Kidney (tissue), 14 donors: ENCODE measurements around the gene PCDH9. TPM values are rescaled to one million over a fixed set of nuclear protein-coding genes. Genes with fewer than 3 reads are reported as not detected.
A peak's percentile ranks its signal among the peaks of the same experiment; 100 is the strongest.

Experiments
- DNase-seq, 5 donors: peaks; one replicate each; pipeline ENCODE4 v3.0.0-alpha.2; 2013 to 2020
- FAIRE-seq: peaks from 2 replicates; lab custom pipeline; 2012; peaks lifted over from hg19 to GRCh38; lab: Jason Lieb, UNC
- H3K27ac ChIP-seq, 2 donors: one replicate each; pipeline ENCODE4 v1.7.0; 2013; ENCODE audit warnings: low read depth in 2 of 2, low read length in 2 of 2, inconsistent platforms in 1 of 2
- H3K27me3 ChIP-seq: one replicate; pipeline ENCODE4 v1.7.1; 2013; ENCODE audit warnings: low read length, inconsistent platforms; ENCODE audit not compliant: control insufficient read depth, insufficient read depth
- H3K36me3 ChIP-seq, 3 donors: one replicate each; pipeline versions ENCODE4 v1.7.0 to v1.7.1; 2013; ENCODE audit warnings: low read length in 3 of 3, control low read depth in 1 of 3, inconsistent platforms in 1 of 3; ENCODE audit not compliant: insufficient read depth in 3 of 3, control insufficient read depth in 2 of 3
- H3K4me1 ChIP-seq, 3 donors: one replicate each; pipeline versions ENCODE4 v1.7.0 to v1.7.1; 2013; ENCODE audit warnings: low read length in 3 of 3, inconsistent platforms in 1 of 3, low read depth in 1 of 3; ENCODE audit not compliant: control insufficient read depth in 2 of 3, insufficient read depth in 2 of 3
- H3K4me3 ChIP-seq, 3 donors: one replicate each; pipeline versions ENCODE4 v1.7.0 to v1.8.1; 2013; ENCODE audit warnings: low read length in 3 of 3, control low read depth in 1 of 3, inconsistent platforms in 1 of 3
- H3K9ac ChIP-seq, 3 donors: one replicate each; pipeline versions ENCODE4 v1.7.0 to v1.7.1; 2013; ENCODE audit warnings: low read length in 3 of 3, control low read depth in 1 of 3, inconsistent platforms in 1 of 3
- H3K9me3 ChIP-seq, 3 donors: one replicate each; pipeline versions ENCODE4 v1.7.0 to v1.7.1; 2013; ENCODE audit warnings: low read length in 3 of 3, control low read depth in 1 of 3, inconsistent platforms in 1 of 3; ENCODE audit not compliant: control insufficient read depth in 2 of 3, insufficient read depth in 1 of 3
- CTCF ChIP-seq: IDR thresholded peaks from 3 replicates; pipeline ENCODE4 v1.5.1; 2012; ENCODE audit warnings: mild to moderate bottlenecking, moderate library complexity, borderline replicate concordance; ENCODE audit not compliant: insufficient read depth; ENCODE audit errors: extremely low read depth
- intact Hi-C: fragments of 100-400 bp; cut with DNase I; formaldehyde crosslinking; loops from one replicate; pipeline ENCODE4 v1.11.1; 2022
- polyA plus RNA-seq: library from polyadenylated mRNA; stranded (reverse); fragments of 350-450 nt; fragmentation: Illumina TruSeq; extraction: RNeasy Lipid Tissue Mini Kit (QIAGEN cat#74804); gene quantifications from one replicate; pipeline ENCODE4 v1.2.3, GENCODE V29; 2014; ENCODE audit warnings: low read depth, low replicate concordance; ENCODE audit not compliant: insufficient read depth
- total RNA-seq: library from RNA; stranded (reverse); fragmentation: NEBNext Ultra II Directional; extraction: Animal tissue kit (Norgen Biotek cat#: 25700); gene quantifications from one replicate; pipeline ENCODE4 v1.2.1, GENCODE V29; 2021
- donor health status: control.
- donor health status: control.
- donor health status: control.
- donor health status: control.
- donor health status: control.
- donor health status: DM: yes; HTN: yes; CAD: no.
- donor health status: Normal renal cell carcinoma (clear cell type).

Gene PCDH9
- total and polyA plus RNA-seq, 2 donors from 2014 or later, result 1.6 to 9.5 TPM

- no peak for TF ChIP-seq CTCF
- Histone ChIP-seq H3K27me3 (no peaks in the 10 kb centered on the region), H3K27ac (no peak overlapping the region), H3K9ac (no peak overlapping the region), H3K4me1 (no peaks in the 10 kb centered on the region), H3K36me3 (no peaks in the 10 kb centered on the region), H3K9me3 (no peaks in the 10 kb centered on the region), H3K4me3 (no peak overlapping the region)
- DNase-seq (no peak), FAIRE-seq (no peak)
- intact Hi-C loops, result no loop called here
These were observed 262.1 kb downstream of the PCDH9 start for GRCh38 chr13:66967811-66968597.

DNA sequence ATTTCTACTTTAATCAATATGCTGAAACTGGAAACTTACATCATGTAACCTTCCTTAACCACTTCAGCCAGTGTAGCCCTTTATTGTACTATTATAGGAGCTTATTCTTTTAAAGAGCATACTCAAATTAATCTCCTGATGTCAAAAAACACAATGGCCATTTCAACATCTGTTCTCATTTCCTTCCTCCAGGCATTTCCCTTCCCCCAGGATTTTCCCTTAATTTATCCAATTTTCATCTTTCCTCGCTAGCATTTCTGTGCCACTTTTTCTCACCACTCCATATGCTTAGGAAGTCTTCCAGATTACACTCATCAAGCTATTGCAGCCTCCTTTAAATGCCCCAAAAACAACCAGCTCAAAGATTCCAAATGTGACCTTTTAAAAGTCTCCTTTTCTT lies 265.0 kb downstream of the PCDH9 start:
- intact Hi-C loops, result no loop called here
- no peak overlapping the region for H3K4me3 ChIP-seq
- peak in 1 of 5 donors; percentile 11 for DNase-seq
- no peak overlapping the region for H3K27ac ChIP-seq
- no peaks in the 10 kb centered on the region for H3K9me3 ChIP-seq
- no peak overlapping the region for H3K9ac ChIP-seq
- FAIRE-seq, result no peak
- H3K27me3 ChIP-seq, result no peaks in the 10 kb centered on the region
- no peaks in the 10 kb centered on the region for H3K36me3 ChIP-seq
- TF ChIP-seq CTCF, result no peak
- H3K4me1 ChIP-seq, result no peaks in the 10 kb centered on the region

GRCh38 chr13:66962953-66963352 lies 267.2 kb downstream of the PCDH9 start:
- Histone ChIP-seq H3K4me3 (no peak overlapping the region), H3K27me3 (no peaks in the 10 kb centered on the region), H3K9ac (no peak overlapping the region), H3K4me1 (no peaks in the 10 kb centered on the region), H3K9me3 (no peaks in the 10 kb centered on the region), H3K36me3 (no peaks in the 10 kb centered on the region), H3K27ac (no peak overlapping the region)
- intact Hi-C loops, result no loop called here
- FAIRE-seq (no peak), DNase-seq (no peak)
- TF ChIP-seq CTCF, result no peak
